H54 (cell line): ENCODE measurements around the gene METTL23.

ENCODE experiments used
- DNase-seq: peaks from one replicate; pipeline ENCODE4 v3.0.0; 2011; ENCODE audit warnings: low spot score, mixed read lengths; ENCODE audit not compliant: insufficient read length
- FAIRE-seq: peaks from 3 replicates; lab custom pipeline; 2011; peaks lifted over from hg19 to GRCh38; lab: Jason Lieb, UNC
- POLR2A ChIP-seq: IDR thresholded peaks from 2 replicates; pipeline ENCODE4 v1.6.1; 2011; ENCODE audit warnings: low read depth, mild to moderate bottlenecking, low read length

Gene METTL23

GRCh38 chr17:76757256-76757655 lies 30.6 kb downstream of the METTL23 start:
- no peak for TF ChIP-seq POLR2A
- FAIRE-seq (no peak), DNase-seq (no peak)

GRCh38 chr17:76758570-76758969 lies 31.9 kb downstream of the METTL23 start:
- no peak for TF ChIP-seq POLR2A
- no peak for DNase-seq
- FAIRE-seq = no peak

GRCh38 chr17:76772842-76773525 lies 46.3 kb downstream of the METTL23 start:
- no peak for TF ChIP-seq POLR2A
- DNase-seq (peak; percentile 57), FAIRE-seq (peak; percentile 67)

GRCh38 chr17:76775021-76775600 lies 48.5 kb downstream of the METTL23 start:
- DNase-seq = no peak
- no peak for TF ChIP-seq POLR2A
- FAIRE-seq = no peak

GRCh38 chr17:76781056-76781982 lies 54.7 kb downstream of the METTL23 start:
- no peak for FAIRE-seq
- DNase-seq = no peak
- TF ChIP-seq POLR2A = no peak

- FAIRE-seq (no peak), DNase-seq (no peak)
- TF ChIP-seq POLR2A = no peak
These were observed 56.5 kb downstream of the METTL23 start for GRCh38 chr17:76783146-76783545.
